ENCODE data around the gene TUBA4B. TPM values are rescaled to one million over a fixed set of nuclear protein-coding genes. Genes with fewer than 3 reads are reported as not detected.
"Not testable (repeated sequence)": the region's sequence is repeated elsewhere in the genome, so short reads cannot be mapped to it uniquely, and the experiment has no call there.

Gene TUBA4B
- total RNA-seq, 4 donors from 2014 or later = not detected

DNA sequence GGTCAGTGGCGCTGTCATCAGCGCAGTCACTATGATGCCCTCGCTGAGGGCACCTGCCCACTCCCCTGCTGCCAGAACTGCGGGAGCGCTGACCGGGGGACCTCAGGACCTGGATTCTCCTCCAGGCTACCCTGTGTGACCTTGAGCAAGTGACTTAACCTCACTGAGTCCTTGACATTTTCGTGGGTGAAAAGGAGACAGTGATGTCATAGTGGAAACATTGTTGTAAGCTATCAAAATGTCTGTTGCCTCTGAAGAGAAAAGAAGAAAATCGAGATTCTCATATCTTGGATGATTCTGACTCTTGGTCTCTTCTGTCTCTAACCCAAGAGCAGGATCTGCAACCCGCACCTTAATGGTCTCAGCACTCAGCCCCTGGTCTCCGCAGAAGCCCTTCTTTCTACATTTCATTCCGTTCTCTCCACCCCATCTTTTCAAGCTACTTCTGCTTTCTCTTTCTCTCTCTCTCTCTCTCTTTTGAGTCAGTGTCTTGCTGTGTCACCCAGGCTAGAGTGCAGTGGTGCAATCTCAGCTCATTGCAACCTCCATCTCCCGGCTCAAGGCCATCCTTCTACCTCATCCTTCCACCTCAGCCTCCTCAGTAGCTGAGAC lies 1.7 kb downstream of the TUBA4B start:
- H3K27ac ChIP-seq = peak overlapping the region; percentile 94 to 97 (median 94)
- no peaks in the 10 kb centered on the region for H3K36me3 ChIP-seq
- no peak for DNase-seq
- H3K9me3 ChIP-seq = no peaks in the 10 kb centered on the region
- in situ Hi-C loops (cut with MboI; ENCODE audit: low pct_ligation_motif_present in 1 of 4, low pct_unique_long_range_greater_than_20kb in 1 of 4, low sequenced_read_pairs in 3 of 4) (no loop called here), intact Hi-C loops (cut with DNase I; ENCODE audit: low total_unique reads) (no loop called here)
- 22 to 66% methylated on average over 4 to 10 of the region's 12 CpGs for WGBS, 2 donors (ENCODE audit: low coverage in 1 of 2)
- H3K27me3 ChIP-seq = no peaks in the 10 kb centered on the region
- peak overlapping the region; percentile 49 to 72 (median 60) for H3K4me3 ChIP-seq
- peaks cover 21 to 45% (median 40%) of the 10 kb centered on the region in 4 donors for H3K4me1 ChIP-seq
- no peak for TF ChIP-seq EP300 (IDR thresholded peaks at IDR 0.05; ENCODE audit: low read depth)

- WGBS, 2 donors (ENCODE audit: low coverage in 1 of 2) = 86 to 87% methylated on average over 10 of the region's 10 CpGs
- DNase-seq; intact Hi-C loops (cut with DNase I; ENCODE audit: low total_unique reads); H3K4me1 ChIP-seq; H3K27ac ChIP-seq; H3K9me3 ChIP-seq; H3K4me3 ChIP-seq; in situ Hi-C loops (cut with MboI; ENCODE audit: low pct_ligation_motif_present in 1 of 4, low pct_unique_long_range_greater_than_20kb in 1 of 4, low sequenced_read_pairs in 3 of 4); H3K36me3 ChIP-seq: not testable (repeated sequence)
- H3K27me3 ChIP-seq = peaks cover 14% of the 10 kb centered on the region
Observed at GRCh38 chr2:219258942-219259341, 5.9 kb downstream of the TUBA4B start.

DNA sequence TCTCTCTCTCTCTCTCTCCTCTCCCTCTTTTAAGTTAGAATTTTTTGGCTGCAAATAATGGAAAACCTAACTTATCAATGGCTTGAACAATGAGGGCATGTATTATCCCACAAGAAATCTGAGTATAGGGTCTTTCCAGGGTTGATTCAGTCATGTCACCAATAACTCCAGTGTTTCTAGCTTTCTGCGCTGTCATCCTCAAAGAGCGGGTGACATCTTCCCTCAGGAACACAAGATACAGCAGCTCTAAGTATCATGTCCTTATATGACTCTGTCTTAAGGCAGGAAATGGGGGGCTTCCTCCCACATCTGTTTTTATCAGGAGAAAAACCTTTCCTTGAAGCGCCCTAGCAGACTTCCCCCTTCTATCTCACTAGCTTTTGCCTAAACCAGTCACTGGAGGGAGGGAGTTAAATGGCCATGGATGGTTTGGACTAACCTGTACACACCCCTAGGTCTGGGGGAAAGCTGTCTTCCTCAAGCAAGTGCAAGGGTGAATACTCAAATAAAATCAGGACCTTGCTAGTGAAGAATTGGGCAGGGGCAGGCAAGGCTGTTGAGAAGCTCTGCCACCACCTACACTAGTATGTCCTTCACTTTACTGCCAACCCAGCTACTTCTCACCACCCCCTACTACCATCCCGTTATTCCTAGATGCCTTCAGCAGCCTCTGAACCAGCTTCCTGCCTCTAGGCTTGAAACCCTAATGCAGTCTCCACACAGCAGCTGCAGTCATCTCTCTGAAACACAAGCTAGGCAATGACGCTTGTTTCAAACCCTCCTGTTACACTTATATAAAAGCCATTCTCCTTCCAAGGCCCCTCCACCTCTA lies 8.2 kb downstream of the TUBA4B start:
- WGBS, 2 donors (ENCODE audit: low coverage in 1 of 2) = 77 to 92% methylated on average over 2 to 5 of the region's 5 CpGs
- no peaks in the 10 kb centered on the region for H3K36me3 ChIP-seq
- intact Hi-C loops (cut with DNase I; ENCODE audit: low total_unique reads) = no loop called here
- H3K27me3 ChIP-seq = peaks cover 14% of the 10 kb centered on the region
- no peaks in the 10 kb centered on the region for H3K9me3 ChIP-seq
- no peak for DNase-seq
- H3K4me3 ChIP-seq = no peak overlapping the region
- TF ChIP-seq EP300 (IDR thresholded peaks at IDR 0.05; ENCODE audit: low read depth) (no peak), POLR2AphosphoS5 (IDR thresholded peaks at IDR 0.05) (no peak), POLR2A (IDR thresholded peaks at IDR 0.05) (no peak)
- TF ChIP-seq, protein P1, sequence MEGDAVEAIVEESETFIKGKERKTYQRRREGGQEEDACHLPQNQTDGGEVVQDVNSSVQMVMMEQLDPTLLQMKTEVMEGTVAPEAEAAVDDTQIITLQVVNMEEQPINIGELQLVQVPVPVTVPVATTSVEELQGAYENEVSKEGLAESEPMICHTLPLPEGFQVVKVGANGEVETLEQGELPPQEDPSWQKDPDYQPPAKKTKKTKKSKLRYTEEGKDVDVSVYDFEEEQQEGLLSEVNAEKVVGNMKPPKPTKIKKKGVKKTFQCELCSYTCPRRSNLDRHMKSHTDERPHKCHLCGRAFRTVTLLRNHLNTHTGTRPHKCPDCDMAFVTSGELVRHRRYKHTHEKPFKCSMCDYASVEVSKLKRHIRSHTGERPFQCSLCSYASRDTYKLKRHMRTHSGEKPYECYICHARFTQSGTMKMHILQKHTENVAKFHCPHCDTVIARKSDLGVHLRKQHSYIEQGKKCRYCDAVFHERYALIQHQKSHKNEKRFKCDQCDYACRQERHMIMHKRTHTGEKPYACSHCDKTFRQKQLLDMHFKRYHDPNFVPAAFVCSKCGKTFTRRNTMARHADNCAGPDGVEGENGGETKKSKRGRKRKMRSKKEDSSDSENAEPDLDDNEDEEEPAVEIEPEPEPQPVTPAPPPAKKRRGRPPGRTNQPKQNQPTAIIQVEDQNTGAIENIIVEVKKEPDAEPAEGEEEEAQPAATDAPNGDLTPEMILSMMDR (IDR thresholded peaks at IDR 0.05) = no peak
- in situ Hi-C loops (cut with MboI; ENCODE audit: low pct_ligation_motif_present in 1 of 4, low pct_unique_long_range_greater_than_20kb in 1 of 4, low sequenced_read_pairs in 3 of 4) = no loop called here
- H3K4me1 ChIP-seq = no peaks in the 10 kb centered on the region
- no peak overlapping the region for H3K27ac ChIP-seq

DNA sequence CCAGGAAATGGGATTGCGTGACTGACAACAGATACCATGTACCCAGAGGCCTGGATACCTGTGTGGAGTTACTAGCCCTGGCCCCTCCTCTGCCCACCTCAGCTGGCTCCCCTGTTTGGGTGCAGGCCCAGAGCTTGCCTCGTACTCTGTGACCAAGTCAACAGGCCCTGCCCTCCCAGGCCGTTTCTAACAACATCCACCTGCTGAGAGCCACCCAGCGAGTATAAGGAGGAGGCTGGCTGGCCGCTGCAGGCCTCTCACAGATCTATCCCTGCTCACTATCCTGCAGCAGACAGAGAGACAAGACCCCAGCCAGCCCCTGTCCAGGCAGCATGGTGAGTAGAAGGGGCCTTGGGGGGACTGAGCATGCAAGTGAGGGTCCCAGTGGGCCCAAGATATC lies 13.2 kb downstream of the TUBA4B start:
- H3K4me1 ChIP-seq = peaks cover 0 to 5% (median 0%) of the 10 kb centered on the region in 4 donors
- no peak for TF ChIP-seq POLR2A (IDR thresholded peaks at IDR 0.05)
- TF ChIP-seq, protein P1 (IDR thresholded peaks at IDR 0.05) = no peak
- TF ChIP-seq EP300 (IDR thresholded peaks at IDR 0.05; ENCODE audit: low read depth) = no peak
- no peak for TF ChIP-seq POLR2AphosphoS5 (IDR thresholded peaks at IDR 0.05)
- 76% methylated on average over 5 of the region's 5 CpGs; no CpG with 5 or more reads in 1 of the 2 donors for WGBS, 2 donors (ENCODE audit: low coverage in 1 of 2)
- in situ Hi-C loops (cut with MboI; ENCODE audit: low pct_ligation_motif_present in 1 of 4, low pct_unique_long_range_greater_than_20kb in 1 of 4, low sequenced_read_pairs in 3 of 4) (no loop called here), intact Hi-C loops (cut with DNase I; ENCODE audit: low total_unique reads) (no loop called here)
- no peaks in the 10 kb centered on the region for H3K36me3 ChIP-seq
- H3K4me3 ChIP-seq = no peak overlapping the region
- DNase-seq = no peak
- peaks cover 5% of the 10 kb centered on the region for H3K27me3 ChIP-seq
- no peaks in the 10 kb centered on the region for H3K9me3 ChIP-seq
- no peak overlapping the region for H3K27ac ChIP-seq

GRCh38 chr2:219266886-219267285 lies 13.8 kb downstream of the TUBA4B start:
- intact Hi-C loops (cut with DNase I; ENCODE audit: low total_unique reads) (no loop called here), in situ Hi-C loops (cut with MboI; ENCODE audit: low pct_ligation_motif_present in 1 of 4, low pct_unique_long_range_greater_than_20kb in 1 of 4, low sequenced_read_pairs in 3 of 4) (no loop called here)
- WGBS, 2 donors (ENCODE audit: low coverage in 1 of 2) = 93% methylated on average over 1 of the region's 1 CpG; no CpG with 5 or more reads in 1 of the 2 donors
- no peaks in the 10 kb centered on the region for H3K36me3 ChIP-seq
- H3K27me3 ChIP-seq = no peaks in the 10 kb centered on the region
- DNase-seq = no peak
- TF ChIP-seq POLR2A (IDR thresholded peaks at IDR 0.05) (no peak), POLR2AphosphoS5 (IDR thresholded peaks at IDR 0.05) (no peak), EP300 (IDR thresholded peaks at IDR 0.05; ENCODE audit: low read depth) (no peak)
- TF ChIP-seq, protein P1 (IDR thresholded peaks at IDR 0.05) = no peak
- peaks cover 0 to 5% (median 0%) of the 10 kb centered on the region in 4 donors for H3K4me1 ChIP-seq
- H3K27ac ChIP-seq = no peak overlapping the region
- no peaks in the 10 kb centered on the region for H3K9me3 ChIP-seq
- H3K4me3 ChIP-seq = no peak overlapping the region
